ENCODE measurements around the gene ABI3BP.
"Not testable (repeated sequence)": the region's sequence is repeated elsewhere in the genome, so short reads cannot be mapped to it uniquely, and the experiment has no call there.

The ABI3BP gene

DNA sequence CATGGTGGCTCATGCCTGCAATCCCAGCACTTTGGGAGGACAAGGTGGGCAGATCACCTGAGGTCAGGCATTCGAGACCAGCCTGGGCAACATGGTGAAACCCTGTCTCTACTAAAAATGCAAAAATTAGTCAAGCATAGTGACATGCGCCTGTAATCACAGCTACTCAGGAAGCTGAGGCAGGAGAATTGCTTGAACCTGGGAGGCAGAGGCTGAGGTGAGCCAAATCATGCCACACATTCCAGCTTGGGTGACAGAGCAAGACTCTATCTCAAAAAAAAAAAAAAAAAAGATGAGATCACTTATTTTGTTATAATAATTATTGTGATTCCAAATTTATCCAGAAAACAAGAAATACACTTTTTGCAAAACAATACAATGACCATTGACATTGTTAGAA lies 47.1 kb downstream of the ABI3BP start:
- not testable (repeated sequence) for DNase-seq (ENCODE audit: low spot score)

DNA sequence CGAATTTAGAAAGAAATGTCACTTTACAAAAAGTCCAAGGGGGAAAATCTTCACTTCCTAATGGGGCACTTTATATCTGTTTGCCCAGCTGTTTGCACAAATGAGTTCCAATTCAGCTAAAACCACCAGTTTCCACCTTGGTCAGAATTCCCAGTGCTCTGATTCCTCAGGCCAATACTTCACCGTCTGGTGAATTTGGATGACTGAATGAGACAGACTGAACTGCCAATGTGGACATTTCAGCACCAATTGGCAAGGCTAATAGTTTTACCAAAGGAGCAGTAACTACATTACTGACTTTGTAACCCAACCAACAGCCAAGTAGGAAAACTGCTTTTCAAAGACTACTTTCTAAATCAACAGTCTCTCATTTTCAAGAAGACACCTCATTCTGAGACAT lies 51.8 kb downstream of the ABI3BP start:
- no peak for DNase-seq (ENCODE audit: low spot score)

DNA sequence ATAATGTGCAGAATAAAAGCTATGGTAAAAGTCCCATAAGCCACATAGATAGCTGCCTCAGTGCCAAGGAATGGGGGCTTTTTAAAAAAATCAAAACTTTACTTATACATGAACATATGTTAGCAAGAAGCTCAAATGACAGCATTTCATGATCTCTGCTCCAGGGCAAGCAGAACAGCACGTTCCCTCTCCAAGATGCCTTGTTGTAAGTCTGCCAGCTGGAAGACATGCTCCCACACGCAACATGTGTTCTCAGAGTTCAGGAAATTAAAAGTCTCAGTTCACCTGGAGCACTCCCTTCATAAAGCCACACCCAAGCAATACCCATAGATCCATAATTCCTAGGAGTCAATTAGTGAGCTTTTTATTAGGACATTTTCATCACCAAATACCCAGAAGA lies 52.2 kb downstream of the ABI3BP start:
- DNase-seq (ENCODE audit: low spot score) = no peak

DNA sequence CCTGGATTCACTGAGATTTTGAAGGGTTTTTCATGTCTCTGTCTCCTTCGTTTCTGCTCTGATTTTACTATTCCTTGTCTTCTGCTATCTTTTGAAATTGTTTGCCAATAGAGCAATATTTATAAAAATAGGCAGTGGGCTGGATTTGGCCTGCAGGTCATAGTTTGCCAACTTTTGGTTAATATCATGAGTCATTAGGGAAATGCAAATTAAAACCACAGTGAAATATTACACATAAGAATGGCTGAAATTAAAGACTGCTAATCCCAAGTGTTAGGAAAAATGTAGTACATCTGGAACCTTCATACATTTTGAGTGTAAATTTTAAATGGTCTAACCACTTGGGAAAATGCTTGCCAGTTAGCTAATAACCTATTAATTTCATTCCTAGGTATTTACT lies 56.3 kb downstream of the ABI3BP start:
- no peak for DNase-seq (ENCODE audit: low spot score)

DNA sequence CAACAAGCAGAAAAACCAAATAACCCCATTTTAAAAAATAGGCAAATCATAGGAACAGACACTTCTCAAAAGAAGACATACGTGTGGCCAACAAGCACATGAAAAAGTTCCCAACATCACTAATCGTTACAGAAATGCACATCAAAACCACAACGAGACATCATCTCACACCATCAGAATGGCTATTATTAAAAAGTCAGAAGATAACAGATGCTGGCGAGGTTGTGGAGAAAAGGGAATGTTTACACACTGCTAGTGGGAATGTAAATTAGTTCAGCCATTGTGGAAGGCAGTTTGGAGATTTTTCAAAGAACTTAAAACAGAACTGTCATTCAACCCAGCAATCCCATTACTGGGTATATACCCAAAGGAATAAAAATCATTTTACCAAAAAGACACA lies 60.7 kb downstream of the ABI3BP start:
- DNase-seq (ENCODE audit: low spot score) = no peak

DNA sequence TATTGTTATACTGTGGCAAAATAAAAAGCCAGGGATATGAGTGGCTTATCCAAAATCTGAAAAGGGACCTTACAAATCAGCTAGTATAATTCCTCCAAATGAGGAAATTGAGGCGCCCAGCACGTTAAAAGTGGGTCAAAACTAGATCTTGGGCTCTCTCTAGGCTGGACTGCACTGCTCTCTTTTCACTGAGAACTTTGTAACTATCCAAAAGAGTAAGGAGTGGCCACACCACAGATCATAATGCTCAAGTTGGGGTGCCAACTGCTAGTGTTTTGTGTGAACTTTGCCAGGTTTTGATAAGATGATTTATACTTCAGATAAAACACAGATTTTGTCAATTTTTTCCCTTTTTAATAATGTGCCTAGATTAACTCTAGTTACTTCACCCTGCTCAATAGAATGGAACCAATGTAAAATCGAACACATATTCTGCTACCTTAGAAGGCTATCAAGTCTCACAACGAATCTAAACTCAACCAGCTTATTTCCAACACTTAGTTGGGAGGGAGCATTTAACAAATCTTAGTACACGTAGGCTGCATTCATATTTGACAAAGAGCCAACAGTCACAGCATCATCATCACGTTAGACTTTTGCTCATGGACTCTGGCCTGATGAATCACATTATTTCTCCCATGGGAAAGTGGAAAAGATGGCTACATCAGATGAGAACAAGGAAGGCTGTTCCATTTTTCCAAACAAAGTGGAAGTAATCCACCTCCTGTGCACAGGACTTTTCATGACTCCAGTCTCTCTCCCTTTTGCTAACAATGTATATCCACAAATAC lies 64.4 kb downstream of the ABI3BP start:
- peak; percentile 22 for DNase-seq (ENCODE audit: low spot score)

DNA sequence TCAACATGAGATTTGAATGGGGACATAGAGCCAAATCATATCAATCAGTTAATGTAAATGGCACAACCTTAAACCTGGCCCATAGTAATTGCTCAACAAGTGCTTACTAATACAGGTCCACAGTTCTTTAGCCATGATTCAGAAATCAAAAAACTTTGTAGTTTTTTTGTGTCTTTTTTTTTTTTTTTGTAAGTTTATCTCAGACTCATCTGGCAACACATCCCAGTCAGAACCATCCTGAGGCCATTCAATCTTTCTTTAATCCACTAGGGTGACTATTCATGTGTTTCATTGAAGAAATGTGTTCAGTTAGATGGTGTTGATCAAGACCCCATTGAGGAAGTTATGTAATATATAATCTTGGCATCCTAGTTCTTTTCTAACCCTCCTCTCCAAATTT lies 65.4 kb downstream of the ABI3BP start:
- no peak for DNase-seq (ENCODE audit: low spot score)

DNA sequence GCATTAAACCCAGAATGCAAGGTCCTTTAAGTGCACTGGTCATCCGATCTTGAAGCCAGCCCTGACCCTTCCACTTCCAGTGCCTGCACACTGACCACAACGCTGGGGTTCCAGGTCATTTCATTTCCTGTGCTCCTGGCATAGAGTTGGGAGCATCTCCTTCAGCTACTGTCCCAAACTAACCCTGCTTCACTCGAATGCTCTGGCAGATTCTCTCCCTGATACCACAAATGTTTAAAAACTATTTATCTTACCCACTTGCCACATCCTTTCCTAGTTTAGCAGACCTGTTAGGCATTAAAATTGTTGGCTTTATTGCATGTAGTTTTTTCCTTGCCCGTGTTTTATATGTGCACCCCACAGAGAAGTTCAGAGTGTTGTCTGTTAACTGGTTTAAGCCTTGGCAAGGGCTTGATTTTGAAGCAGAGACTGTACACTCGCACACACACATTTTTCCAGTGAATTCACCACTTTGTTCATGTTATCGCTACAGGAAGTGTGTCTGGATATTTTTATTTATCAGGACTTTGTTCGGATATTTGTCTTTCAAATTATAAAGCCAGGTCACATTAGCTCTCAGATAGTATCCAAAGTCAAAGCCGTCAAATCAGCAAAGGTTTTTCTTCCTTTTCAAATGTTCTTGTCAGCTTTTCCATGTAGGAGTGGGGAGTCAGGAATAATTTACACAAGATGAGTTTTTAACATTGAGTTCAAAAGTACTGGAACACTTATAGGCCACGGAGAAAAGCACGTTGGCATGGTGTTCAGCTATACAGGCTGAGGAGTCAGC lies 77.3 kb downstream of the ABI3BP start:
- DNase-seq (ENCODE audit: low spot score) = no peak

DNA sequence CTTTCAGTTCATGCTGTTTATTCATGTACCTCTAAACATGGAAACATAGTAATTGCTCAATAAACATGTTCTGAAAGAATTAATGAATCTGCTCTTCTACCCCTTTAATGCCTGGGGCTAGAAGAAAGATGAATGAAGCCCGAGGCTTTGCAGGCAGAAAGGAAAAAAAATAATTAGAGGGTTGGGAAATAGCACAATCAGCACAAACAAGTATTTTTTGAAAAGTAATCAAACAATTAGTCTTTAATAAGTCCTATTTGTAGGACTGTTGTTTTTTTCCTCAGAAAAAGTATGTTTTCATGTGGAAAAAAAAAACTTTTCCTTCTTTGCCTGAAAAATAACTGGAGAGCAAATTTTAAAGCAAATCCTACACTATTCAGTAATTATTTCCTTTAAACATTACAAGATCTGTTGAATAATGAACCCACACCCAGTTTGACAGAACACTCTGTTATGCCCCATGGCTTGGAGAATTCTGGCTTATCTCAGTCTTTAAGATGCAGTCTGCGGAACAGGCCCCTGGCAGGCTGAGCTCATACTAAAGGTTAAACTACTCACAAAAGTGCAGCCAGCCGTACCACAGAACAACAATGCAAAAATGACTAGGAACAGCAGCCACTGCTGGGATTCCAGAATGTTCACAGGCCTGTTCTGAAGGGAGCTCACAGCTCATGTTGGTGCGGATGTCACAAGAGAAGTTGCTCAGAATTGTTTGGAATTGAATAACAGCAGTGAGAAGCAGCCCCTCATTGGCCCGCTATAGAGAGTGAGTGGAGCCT lies 79.2 kb downstream of the ABI3BP start:
- no peak for DNase-seq (ENCODE audit: low spot score)

DNA sequence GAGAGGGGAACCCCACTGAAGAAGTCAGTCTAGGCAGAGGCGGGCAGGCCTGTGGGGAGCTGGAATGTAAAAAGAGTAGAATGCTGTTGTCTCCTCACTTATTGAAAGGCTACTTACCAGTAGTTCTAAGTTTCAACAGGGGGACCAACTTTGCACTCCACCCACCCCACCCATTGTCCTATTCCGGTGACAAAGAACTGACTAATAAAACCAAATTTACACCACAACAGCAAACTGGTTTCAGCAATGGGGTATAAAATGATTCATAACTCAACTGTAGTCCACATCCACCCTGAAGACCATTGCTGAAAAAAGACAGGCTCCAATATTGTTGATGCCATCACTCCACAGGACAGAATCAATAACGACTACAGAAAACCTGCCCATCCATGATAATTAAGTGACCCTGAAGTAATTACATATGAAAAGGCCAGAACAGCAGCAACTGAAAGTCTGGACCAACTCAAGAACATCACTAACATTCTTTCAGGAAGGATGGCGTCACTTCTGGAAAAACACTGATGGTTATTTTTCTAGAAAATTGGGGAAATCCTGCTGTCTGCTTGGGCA lies 80.2 kb downstream of the ABI3BP start:
- DNase-seq (ENCODE audit: low spot score) = no peak

DNA sequence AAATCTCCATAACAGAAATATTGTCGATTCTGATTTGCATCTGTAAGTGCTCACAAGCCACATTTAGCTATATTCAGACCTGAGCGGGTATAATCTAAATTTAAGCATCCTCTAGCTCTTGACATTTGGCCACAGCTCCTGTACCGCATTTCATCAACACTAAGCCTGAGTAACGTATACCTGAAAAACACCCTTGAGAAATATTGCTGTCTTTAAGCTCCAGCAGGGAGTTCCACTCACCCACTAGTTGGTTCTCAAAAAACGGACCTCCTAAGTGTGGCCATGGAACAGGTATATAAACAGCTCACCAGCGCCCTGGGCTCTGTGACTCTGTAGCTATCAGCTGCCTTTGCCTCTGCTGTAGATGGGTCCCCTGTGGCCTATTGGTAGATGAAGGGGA lies 80.7 kb downstream of the ABI3BP start:
- no peak for DNase-seq (ENCODE audit: low spot score)

DNA sequence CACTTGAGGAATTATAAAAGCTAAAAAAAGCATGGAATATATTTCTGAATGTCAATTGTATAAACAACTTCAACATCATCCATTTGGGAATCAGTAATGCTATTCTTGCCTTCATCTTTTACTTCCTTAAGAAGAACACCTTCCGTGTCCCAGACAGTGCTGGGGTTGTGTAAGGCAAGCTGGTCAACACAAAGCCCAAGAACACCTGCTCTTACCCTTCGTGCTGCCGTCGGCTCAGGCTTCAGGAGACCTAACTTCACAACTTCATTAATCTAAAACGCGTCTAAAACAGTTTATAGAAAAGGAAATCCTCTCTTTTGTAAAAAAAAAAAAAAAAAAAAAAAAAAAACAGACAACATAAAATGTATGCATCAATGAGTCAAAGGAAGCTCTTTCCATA lies 81.3 kb downstream of the ABI3BP start:
- DNase-seq (ENCODE audit: low spot score) = no peak

DNA sequence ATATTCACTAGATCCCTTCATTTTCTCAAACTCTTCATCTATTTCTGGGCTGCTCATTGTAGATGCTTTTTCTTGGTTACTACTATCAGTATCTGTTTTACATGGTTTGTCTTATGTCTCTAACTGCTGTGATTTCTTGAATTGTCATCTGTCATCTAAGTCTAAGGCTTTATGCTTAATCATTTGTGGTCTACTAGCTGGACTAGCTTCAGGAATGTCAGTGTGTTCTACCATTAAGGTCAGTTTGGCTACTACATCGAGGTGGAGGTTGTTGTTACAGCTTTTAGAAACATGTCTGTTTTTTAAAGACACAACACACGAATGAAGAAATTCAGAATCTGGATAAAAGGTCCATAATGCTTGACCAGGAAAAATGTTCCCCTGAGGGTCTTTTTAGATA lies 82.2 kb downstream of the ABI3BP start:
- no peak for DNase-seq (ENCODE audit: low spot score)

DNA sequence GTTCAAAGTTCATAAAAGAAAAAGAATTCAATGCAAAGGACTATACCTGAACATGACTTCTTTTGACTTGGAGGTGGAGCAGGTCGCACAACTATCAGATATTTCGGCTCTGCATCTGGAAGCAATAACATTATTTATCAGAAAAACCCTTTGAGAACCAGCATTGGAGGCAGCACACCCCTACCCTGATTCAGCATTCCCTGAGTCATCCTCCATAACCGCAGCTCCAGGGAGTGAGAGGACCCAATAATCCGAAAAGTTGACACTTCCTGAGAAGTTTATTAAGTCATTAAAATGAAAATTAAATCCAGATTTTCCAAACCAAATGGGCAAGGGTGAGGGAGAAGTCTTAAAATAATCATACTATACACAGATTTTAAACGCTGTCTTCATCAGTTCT lies 90.6 kb downstream of the ABI3BP start:
- peak; percentile 27 for DNase-seq (ENCODE audit: low spot score)

DNA sequence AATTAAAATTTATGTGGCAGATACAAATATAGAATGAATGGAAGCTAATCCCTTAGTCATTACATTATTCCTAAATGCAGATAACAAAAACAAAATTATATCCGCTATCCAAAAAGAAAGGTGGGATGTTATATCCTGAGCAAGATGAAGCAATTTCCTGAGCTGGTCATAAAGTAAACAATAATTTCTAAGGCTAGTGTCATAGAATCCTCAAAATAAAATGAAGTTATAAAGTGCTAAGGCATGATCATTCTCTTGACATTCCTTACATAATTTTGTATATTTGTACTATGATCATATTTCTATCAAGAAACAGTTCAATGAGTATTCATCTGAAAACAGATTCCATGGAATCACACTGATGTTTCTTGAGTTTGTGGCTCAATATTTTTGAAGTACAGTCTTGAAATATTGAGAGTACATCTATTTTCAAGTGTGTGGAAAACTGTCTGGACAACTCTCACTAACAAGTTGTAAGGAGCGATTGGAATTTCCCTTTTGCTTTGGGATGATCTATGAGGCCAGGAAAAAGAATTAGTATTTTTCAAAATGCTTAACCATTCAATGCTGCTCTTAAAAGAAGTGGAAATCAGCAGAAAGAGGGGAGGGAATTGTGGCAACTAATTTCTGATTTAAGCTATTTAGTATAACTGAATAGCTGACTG lies 92.4 kb downstream of the ABI3BP start:
- DNase-seq (ENCODE audit: low spot score) = no peak

DNA sequence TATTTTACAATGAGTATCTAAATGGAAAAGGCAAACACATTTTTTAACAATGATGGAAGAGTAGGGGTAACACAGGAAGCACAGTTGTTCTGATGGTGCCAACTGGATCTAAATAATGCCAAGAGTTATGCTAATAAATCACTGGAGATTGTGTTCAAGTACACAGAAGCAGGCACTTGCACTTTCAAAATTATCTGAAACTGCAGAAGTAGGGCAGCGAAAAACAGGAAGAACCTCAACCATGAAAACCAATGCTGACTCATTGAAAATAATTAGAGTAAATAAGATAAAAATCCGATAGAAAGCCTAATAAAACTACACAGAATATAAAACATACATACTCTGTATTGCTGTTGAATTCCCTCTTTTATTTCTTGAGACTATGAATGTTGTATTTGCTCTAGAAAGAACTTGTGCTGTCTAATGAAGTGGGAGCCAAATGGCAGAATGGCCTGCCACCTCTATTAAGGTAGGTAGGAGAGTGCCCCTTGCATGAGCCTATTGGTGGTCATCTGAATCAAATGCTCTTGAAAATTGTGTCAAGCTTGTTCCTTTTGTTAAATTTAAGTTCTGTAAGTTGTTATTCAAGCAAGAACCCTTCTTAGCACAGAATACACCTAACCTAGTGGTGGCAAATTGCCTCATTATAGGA lies 93.7 kb downstream of the ABI3BP start:
- no peak for DNase-seq (ENCODE audit: low spot score)

DNA sequence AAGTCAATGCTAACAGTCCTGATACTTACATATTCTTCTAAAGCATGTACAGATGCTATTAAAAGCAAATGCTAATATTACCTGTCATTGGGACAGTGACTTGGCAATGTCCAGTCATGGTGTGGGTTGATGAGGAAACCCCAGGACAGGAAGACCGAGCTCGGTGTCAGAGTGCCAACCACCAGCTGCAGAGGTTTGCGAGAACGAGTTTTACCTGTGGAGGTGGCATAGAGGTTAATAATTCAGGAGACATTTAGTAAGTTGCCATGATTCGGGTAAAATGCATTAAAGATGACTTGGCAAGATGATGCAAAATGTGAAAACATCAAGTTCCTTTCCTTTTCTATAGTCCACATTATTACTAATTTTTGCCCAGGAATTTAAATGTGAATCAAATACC lies 94.5 kb downstream of the ABI3BP start:
- no peak for DNase-seq (ENCODE audit: low spot score)

DNA sequence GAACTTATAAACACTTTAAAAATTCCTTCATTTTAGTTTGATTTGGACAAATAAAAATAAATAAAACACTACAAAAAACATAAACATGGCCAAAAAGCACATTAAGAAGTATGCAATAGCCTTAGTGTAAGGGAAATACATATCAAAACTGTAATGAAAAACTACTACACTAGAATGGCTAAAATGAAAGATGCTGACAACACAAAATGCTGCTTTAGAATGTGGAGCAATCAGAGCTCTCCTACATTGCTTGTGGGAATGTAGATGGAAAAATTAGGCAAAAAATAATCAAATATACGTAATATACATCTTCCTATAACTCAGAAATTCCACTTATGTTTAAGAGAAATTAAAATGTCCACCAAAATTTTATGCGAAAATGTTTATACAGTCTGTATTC lies 96.2 kb downstream of the ABI3BP start:
- no peak for DNase-seq (ENCODE audit: low spot score)

DNA sequence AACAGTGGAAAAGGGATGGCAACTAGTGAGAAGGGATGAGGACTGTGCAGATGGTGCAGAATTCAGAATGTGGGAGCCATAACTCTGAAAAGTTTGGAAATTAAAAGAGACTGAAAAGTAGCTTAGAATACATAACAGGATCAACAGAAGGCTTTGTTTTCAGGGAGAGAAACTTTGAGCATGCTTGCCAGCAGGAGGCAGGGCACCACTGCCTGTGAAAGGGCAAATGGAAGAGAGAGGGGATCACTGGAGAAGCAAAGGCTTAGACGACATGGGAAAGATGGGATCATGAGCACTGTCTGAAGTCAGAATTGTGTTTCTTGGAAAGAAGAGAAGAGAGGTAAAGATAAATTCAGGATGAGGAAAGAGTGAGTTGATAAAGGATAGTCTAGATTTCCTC lies 99.6 kb downstream of the ABI3BP start:
- no peak for DNase-seq (ENCODE audit: low spot score)

DNA sequence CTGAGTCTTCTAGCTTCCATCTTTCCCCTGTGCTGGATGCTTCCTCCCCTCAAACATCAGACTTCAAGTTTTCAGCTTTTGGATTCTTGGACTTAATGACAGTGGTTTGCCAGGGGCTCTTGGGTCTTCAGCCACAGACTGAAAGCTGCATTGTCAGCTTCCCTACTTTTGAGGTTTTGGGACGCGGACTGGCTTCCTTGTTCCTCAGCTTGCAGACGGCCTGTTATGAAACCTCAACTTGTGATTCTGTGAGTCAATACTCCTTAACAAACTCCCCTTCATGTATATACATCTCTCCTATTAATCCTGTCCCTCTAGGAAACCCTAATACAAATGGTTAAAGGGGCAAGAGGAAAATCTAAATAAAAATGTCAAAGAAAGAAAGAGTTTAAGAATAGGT lies 100.1 kb downstream of the ABI3BP start:
- no peak for DNase-seq (ENCODE audit: low spot score)

DNA sequence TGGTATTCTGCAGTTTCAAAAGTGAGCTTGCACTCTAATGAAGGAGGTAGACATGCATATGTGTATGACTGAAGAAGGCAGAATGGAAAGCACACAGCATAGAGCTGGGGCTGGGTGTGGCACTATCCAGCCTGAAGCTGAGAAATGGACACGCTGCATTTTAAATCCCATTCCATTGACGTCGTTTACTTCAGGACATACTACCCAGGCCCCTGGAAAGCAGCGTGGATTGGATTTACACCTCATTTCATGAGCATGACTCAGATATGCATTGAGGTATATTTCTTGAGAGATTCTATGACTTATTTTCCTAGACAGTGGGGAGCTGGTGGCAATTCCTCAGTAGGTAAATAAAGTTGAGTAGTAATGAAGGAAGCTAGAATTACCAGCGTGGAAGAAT lies 101.4 kb downstream of the ABI3BP start:
- no peak for DNase-seq (ENCODE audit: low spot score)

All from hepatic stellate cell (primary cell).